NCI-H128 (cell line): ENCODE data around the gene INPP4B.

Experiments used
- DNase-seq: peaks from one replicate; lab custom pipeline; 2025; ENCODE audit not compliant: unreplicated experiment; lab: John Stamatoyannopoulos, UW

The INPP4B gene

GRCh38 chr4:142846108-142846728, at the start of gene INPP4B:
TSS of gene INPP4B (minus strand) at chr4:142846301.
- no peak for DNase-seq

- DNase-seq = no peak
These were observed 46.9 kb upstream of the INPP4B start for GRCh38 chr4:142893012-142893411.

GRCh38 chr4:142886566-142886965, 40.5 kb upstream of the INPP4B start:
- no peak for DNase-seq

- DNase-seq = peak; percentile 1
These were observed 37.1 kb upstream of the INPP4B start for GRCh38 chr4:142883040-142883832.

- DNase-seq = no peak
These were observed 36.1 kb upstream of the INPP4B start for GRCh38 chr4:142882159-142882558.

- DNase-seq = no peak
These were observed 35.2 kb upstream of the INPP4B start for GRCh38 chr4:142881331-142881730.

GRCh38 chr4:142875117-142875516, 29.0 kb upstream of the INPP4B start:
- no peak for DNase-seq

GRCh38 chr4:142874684-142875083, 28.6 kb upstream of the INPP4B start:
- no peak for DNase-seq

- DNase-seq = no peak
These were observed 20.6 kb upstream of the INPP4B start for GRCh38 chr4:142866685-142867084.

- DNase-seq = no peak
These were observed 15.2 kb upstream of the INPP4B start for GRCh38 chr4:142861351-142861750.

- no peak for DNase-seq
These were observed 12.9 kb upstream of the INPP4B start for GRCh38 chr4:142858965-142859364.

GRCh38 chr4:142858446-142858845, 12.3 kb upstream of the INPP4B start:
- DNase-seq = no peak

GRCh38 chr4:142856576-142856975, 10.5 kb upstream of the INPP4B start:
- no peak for DNase-seq

- DNase-seq = no peak
These were observed 4.4 kb upstream of the INPP4B start for GRCh38 chr4:142850478-142850877.

GRCh38 chr4:142846729-142847596, 862 bp upstream of the INPP4B start:
- peak; percentile 45 for DNase-seq

- no peak for DNase-seq
These were observed 601 bp downstream of the INPP4B start for GRCh38 chr4:142845293-142846107.

- no peak for DNase-seq
These were observed 1.3 kb downstream of the INPP4B start for GRCh38 chr4:142844782-142845181.

GRCh38 chr4:142840516-142841123, 5.5 kb downstream of the INPP4B start:
- no peak for DNase-seq

- no peak for DNase-seq
These were observed 7.3 kb downstream of the INPP4B start for GRCh38 chr4:142838778-142839177.

- DNase-seq = no peak
These were observed 14.1 kb downstream of the INPP4B start for GRCh38 chr4:142832022-142832421.
